Measurements from ENCODE around the gene ZNF727.
"Not testable (repeated sequence)": the region's sequence is repeated elsewhere in the genome, so short reads cannot be mapped to it uniquely, and the experiment has no call there.

DNA sequence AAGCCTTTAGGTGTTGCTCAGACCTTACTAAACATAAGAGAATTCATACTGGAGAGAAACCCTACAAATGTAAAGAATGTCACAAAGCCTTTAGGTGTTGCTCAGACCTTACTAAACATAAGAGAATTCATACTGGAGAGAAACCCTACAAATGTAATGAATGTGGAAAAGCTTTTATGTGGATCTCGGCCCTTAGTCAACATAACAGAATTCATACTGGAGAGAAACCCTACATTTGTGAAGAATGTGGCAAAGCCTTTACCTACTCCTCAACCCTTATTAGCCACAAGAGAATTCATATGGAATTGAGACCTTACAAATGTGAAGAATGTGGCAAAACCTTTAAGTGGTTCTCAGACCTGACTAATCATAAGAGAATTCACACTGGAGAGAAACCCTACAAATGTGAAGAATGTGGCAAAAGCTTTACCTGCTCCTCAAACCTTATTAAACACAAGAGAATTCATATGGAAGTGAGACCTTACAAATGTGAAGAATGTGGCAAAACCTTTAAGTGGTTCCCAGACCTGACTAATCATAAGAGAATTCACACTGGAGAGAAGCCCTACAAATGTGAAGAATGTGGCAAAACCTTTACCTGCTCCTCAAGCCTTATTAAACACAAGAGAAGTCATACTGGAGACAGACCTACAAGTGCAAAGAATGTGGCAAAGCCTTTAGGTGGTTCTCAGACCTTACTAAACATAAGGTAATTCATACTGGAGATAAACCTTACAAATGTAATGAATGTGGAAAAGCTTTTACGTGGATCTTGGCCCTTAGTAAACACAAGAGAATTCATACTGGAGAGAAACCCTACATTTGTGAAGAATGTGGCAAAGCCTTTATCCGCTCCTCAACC, 32.8 kb downstream of the ZNF727 start:
- not testable (repeated sequence) for TF ChIP-seq POLR2A (IDR thresholded peaks at IDR 0.05; ENCODE audit: low read depth)
- TF ChIP-seq, protein P1, sequence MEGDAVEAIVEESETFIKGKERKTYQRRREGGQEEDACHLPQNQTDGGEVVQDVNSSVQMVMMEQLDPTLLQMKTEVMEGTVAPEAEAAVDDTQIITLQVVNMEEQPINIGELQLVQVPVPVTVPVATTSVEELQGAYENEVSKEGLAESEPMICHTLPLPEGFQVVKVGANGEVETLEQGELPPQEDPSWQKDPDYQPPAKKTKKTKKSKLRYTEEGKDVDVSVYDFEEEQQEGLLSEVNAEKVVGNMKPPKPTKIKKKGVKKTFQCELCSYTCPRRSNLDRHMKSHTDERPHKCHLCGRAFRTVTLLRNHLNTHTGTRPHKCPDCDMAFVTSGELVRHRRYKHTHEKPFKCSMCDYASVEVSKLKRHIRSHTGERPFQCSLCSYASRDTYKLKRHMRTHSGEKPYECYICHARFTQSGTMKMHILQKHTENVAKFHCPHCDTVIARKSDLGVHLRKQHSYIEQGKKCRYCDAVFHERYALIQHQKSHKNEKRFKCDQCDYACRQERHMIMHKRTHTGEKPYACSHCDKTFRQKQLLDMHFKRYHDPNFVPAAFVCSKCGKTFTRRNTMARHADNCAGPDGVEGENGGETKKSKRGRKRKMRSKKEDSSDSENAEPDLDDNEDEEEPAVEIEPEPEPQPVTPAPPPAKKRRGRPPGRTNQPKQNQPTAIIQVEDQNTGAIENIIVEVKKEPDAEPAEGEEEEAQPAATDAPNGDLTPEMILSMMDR (IDR thresholded peaks at IDR 0.05), result not testable (repeated sequence)
